ENCODE measurements around the gene SLC50A1. TPM values are rescaled to one million over a fixed set of nuclear protein-coding genes. Genes with fewer than 3 reads are reported as not detected.

The SLC50A1 gene
- total RNA-seq, 1 experiment from 2014 or later: 39.0 TPM

GRCh38 chr1:155131856-155132255 lies 3.8 kb upstream of the SLC50A1 start:
- Mint-ChIP-seq H3K36me3 (peaks cover 16% of the 10 kb centered on the region), H3K4me3 (no peak overlapping the region), H3K27me3 (ENCODE audit: low read depth) (peaks cover 20% of the 10 kb centered on the region), H3K9me3 (no peaks in the 10 kb centered on the region), H3K4me1 (peaks cover 46% of the 10 kb centered on the region), H3K27ac (no peak overlapping the region; the same call in 1 of the 2 replicates)
- CTCF ChIA-PET: interaction anchor here (3.9 to 12.9 kb wide), 4 partner anchors 36 to 47 kb away, joined by 49 to 164 read pairs (median 102); partner anchors contain the start of genes KRTCAP2 and TRIM46
- TF ChIP-seq ZNF281 (CRISPR knock-in tag; IDR thresholded peaks at IDR 0.05): no peak
- no peak for TF ChIP-seq RORB (CRISPR knock-in tag; IDR thresholded peaks at IDR 0.05)
- TF ChIP-seq TCF7 (CRISPR knock-in tag; IDR thresholded peaks at IDR 0.05; ENCODE audit: low read depth): no peak
- no peak for TF ChIP-seq GTF2I (CRISPR knock-in tag; conservative IDR thresholded peaks at IDR 0.05)
- TF ChIP-seq NFATC4 (CRISPR knock-in tag; IDR thresholded peaks at IDR 0.05): no peak
- TF ChIP-seq PRRX2 (CRISPR knock-in tag; IDR thresholded peaks at IDR 0.05): no peak
- TF ChIP-seq, protein P1, sequence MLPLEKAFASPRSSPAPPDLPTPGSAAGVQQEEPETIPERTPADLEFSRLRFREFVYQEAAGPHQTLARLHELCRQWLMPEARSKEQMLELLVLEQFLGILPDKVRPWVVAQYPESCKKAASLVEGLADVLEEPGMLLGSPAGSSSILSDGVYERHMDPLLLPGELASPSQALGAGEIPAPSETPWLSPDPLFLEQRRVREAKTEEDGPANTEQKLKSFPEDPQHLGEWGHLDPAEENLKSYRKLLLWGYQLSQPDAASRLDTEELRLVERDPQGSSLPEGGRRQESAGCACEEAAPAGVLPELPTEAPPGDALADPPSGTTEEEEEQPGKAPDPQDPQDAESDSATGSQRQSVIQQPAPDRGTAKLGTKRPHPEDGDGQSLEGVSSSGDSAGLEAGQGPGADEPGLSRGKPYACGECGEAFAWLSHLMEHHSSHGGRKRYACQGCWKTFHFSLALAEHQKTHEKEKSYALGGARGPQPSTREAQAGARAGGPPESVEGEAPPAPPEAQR (CRISPR knock-in tag; IDR thresholded peaks at IDR 0.05): no peak
- no peak for TF ChIP-seq ZNF317 (CRISPR knock-in tag; IDR thresholded peaks at IDR 0.05; ENCODE audit: borderline replicate concordance, low read depth)
- TF ChIP-seq TP53 (CRISPR knock-in tag; IDR thresholded peaks at IDR 0.05): no peak
- TF ChIP-seq, protein P2, sequence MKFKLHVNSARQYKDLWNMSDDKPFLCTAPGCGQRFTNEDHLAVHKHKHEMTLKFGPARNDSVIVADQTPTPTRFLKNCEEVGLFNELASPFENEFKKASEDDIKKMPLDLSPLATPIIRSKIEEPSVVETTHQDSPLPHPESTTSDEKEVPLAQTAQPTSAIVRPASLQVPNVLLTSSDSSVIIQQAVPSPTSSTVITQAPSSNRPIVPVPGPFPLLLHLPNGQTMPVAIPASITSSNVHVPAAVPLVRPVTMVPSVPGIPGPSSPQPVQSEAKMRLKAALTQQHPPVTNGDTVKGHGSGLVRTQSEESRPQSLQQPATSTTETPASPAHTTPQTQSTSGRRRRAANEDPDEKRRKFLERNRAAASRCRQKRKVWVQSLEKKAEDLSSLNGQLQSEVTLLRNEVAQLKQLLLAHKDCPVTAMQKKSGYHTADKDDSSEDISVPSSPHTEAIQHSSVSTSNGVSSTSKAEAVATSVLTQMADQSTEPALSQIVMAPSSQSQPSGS (CRISPR knock-in tag; IDR thresholded peaks at IDR 0.05; ENCODE audit: borderline replicate concordance, low read depth): no peak
- TF ChIP-seq, protein P3, sequence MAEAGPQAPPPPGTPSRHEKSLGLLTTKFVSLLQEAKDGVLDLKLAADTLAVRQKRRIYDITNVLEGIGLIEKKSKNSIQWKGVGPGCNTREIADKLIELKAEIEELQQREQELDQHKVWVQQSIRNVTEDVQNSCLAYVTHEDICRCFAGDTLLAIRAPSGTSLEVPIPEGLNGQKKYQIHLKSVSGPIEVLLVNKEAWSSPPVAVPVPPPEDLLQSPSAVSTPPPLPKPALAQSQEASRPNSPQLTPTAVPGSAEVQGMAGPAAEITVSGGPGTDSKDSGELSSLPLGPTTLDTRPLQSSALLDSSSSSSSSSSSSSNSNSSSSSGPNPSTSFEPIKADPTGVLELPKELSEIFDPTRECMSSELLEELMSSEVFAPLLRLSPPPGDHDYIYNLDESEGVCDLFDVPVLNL (CRISPR knock-in tag; IDR thresholded peaks at IDR 0.05; ENCODE audit: borderline replicate concordance, low read depth): no peak
- TF ChIP-seq, protein P4, sequence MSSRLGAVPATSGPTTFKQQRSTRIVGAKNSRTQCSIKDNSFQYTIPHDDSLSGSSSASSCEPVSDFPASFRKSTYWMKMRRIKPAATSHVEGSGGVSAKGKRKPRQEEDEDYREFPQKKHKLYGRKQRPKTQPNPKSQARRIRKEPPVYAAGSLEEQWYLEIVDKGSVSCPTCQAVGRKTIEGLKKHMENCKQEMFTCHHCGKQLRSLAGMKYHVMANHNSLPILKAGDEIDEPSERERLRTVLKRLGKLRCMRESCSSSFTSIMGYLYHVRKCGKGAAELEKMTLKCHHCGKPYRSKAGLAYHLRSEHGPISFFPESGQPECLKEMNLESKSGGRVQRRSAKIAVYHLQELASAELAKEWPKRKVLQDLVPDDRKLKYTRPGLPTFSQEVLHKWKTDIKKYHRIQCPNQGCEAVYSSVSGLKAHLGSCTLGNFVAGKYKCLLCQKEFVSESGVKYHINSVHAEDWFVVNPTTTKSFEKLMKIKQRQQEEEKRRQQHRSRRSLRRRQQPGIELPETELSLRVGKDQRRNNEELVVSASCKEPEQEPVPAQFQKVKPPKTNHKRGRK (CRISPR knock-in tag; IDR thresholded peaks at IDR 0.05; ENCODE audit: borderline replicate concordance): no peak
- POLR2A ChIA-PET: no interaction called here
- DNase-seq (ENCODE audit: low spot score) (no peak), ATAC-seq (no peak)

GRCh38 chr1:155133799-155134281 lies 1.8 kb upstream of the SLC50A1 start:
- no peak overlapping the region for H3K4me3 Mint-ChIP-seq
- H3K27me3 Mint-ChIP-seq (ENCODE audit: low read depth): peaks cover 2% of the 10 kb centered on the region

More at GRCh38 chr1:155133799-155134281, 1.8 kb upstream of the SLC50A1 start:
- Mint-ChIP-seq H3K4me1 (peaks cover 35% of the 10 kb centered on the region), H3K9me3 (no peaks in the 10 kb centered on the region), H3K27ac (no peak overlapping the region), H3K36me3 (peaks cover 22% of the 10 kb centered on the region)
- CTCF ChIA-PET: interaction anchor here (0.7 to 4.5 kb wide), 3 partner anchors 33 to 42 kb away, joined by 3 to 66 read pairs (median 34); partner anchors contain the start of gene KRTCAP2
- DNase-seq (ENCODE audit: low spot score) (no peak), ATAC-seq (no peak)
- TF ChIP-seq E2F1 (CRISPR knock-in tag; IDR thresholded peaks at IDR 0.05) (no peak), TEAD1 (CRISPR knock-in tag; IDR thresholded peaks at IDR 0.05) (no peak), NR1H2 (CRISPR knock-in tag; IDR thresholded peaks at IDR 0.05) (no peak), ZNF138 (CRISPR knock-in tag; conservative IDR thresholded peaks at IDR 0.05) (no peak), ZBTB43 (CRISPR knock-in tag; IDR thresholded peaks at IDR 0.05) (no peak)
- TF ChIP-seq, protein P2 (CRISPR knock-in tag; IDR thresholded peaks at IDR 0.05; ENCODE audit: borderline replicate concordance, low read depth): no peak
- TF ChIP-seq, protein P5, sequence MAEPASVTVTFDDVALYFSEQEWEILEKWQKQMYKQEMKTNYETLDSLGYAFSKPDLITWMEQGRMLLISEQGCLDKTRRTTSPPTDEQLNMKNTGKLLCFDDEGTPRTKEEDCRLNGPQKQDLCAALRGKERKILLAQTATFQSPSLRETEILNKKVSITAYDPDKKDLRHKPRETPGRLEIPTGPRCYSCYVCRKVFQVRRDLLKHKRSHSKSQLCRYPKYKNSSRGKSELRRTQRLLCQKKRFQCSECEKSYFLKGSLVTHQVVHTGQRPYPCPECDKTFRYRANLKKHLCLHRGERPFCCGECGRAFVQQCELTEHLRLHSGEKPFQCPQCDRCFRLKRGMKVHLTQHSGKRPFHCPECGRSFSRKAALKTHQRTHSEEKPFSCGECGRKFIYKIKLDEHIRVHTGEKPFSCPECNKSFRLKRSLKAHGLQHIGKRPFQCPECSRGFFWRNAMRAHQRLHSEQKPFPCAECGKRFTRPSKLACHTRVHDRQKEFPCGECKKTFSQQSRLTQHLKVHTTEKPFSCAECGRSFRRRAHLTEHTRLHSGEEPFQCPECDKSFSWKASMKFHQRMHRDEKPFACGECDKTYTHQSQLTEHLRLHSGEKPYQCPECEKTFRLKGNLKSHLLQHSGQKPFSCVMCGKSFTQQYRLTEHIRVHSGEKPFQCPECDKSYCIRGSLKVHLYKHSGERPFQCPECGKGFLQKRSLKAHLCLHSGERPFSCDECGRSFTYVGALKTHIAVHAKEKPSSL (CRISPR knock-in tag; conservative IDR thresholded peaks at IDR 0.05): no peak
- POLR2A ChIA-PET: interaction anchor here (0.5 to 1.0 kb wide), 3 partner anchors 18 to 321 kb away, joined by 3 to 11 read pairs (median 5); no protein-coding TSS in a partner anchor

Data from WTC11 (cell line).